Posterior cingulate gyrus (tissue), 11 donors: Measurements from ENCODE around the gene KLF9.

ENCODE experiments used
- DNase-seq, 10 donors: peaks; one replicate each; pipeline versions ENCODE4 v3.0.0 to v3.0.0-alpha.2; 2020 to 2021; ENCODE audit warnings: mixed read lengths in 3 of 10
- intact Hi-C: fragments of 100-400 bp; cut with DNase I; formaldehyde crosslinking; loops from one replicate; pipeline ENCODE4 v1.15.1; 2023

The KLF9 gene

GRCh38 chr9:70413799-70414775 lies at the start of gene KLF9:
Gene KLF9, minus strand, starts transcription at chr9:70414657. Its CDS starts 1,294 bp downstream, at chr9:70413363.
- intact Hi-C loops: loop anchor here (2.0 to 5.0 kb wide), 2 partner anchors 21 to 742 kb away; partner anchors contain the start of gene APBA1
- DNase-seq: peak; percentile 86 to 99 (median 91)

GRCh38 chr9:70463877-70464276 lies 49.4 kb upstream of the KLF9 start:
- intact Hi-C loops: no loop called here
- DNase-seq: no peak

- intact Hi-C loops: no loop called here
- DNase-seq: no peak
Measured at GRCh38 chr9:70462300-70462699, 47.8 kb upstream of the KLF9 start.

GRCh38 chr9:70457235-70457634 lies 42.8 kb upstream of the KLF9 start:
- no peak for DNase-seq
- intact Hi-C loops: no loop called here

GRCh38 chr9:70455993-70456704 lies 41.7 kb upstream of the KLF9 start:
- DNase-seq: no peak
- intact Hi-C loops: no loop called here

GRCh38 chr9:70452365-70452764 lies 37.9 kb upstream of the KLF9 start:
- intact Hi-C loops: no loop called here

GRCh38 chr9:70451765-70452164 lies 37.3 kb upstream of the KLF9 start:
- DNase-seq: no peak
- intact Hi-C loops: no loop called here

More at GRCh38 chr9:70452365-70452764, 37.9 kb upstream of the KLF9 start:
- DNase-seq: no peak

GRCh38 chr9:70450738-70451137 lies 36.3 kb upstream of the KLF9 start:
- no peak for DNase-seq
- intact Hi-C loops: no loop called here

- intact Hi-C loops: no loop called here
- DNase-seq: no peak
Measured at GRCh38 chr9:70449461-70449860, 35.0 kb upstream of the KLF9 start.

- DNase-seq: no peak
- intact Hi-C loops: no loop called here
Measured at GRCh38 chr9:70448919-70449318, 34.5 kb upstream of the KLF9 start.

GRCh38 chr9:70444904-70445303 lies 30.4 kb upstream of the KLF9 start:
- intact Hi-C loops: no loop called here
- DNase-seq: no peak

GRCh38 chr9:70442328-70442848 lies 27.9 kb upstream of the KLF9 start:
- intact Hi-C loops: no loop called here
- DNase-seq: no peak

GRCh38 chr9:70441622-70442021 lies 27.2 kb upstream of the KLF9 start:
- no peak for DNase-seq
- intact Hi-C loops: no loop called here

- no peak for DNase-seq
- intact Hi-C loops: no loop called here
Measured at GRCh38 chr9:70439991-70440706, 25.7 kb upstream of the KLF9 start.

- intact Hi-C loops: no loop called here
Measured at GRCh38 chr9:70438341-70438928, 24.0 kb upstream of the KLF9 start.

GRCh38 chr9:70435948-70436347 lies 21.5 kb upstream of the KLF9 start:
- intact Hi-C loops: no loop called here
- no peak for DNase-seq

More at GRCh38 chr9:70438341-70438928, 24.0 kb upstream of the KLF9 start:
- DNase-seq: no peak

- DNase-seq: no peak
- intact Hi-C loops: no loop called here
Measured at GRCh38 chr9:70429899-70430298, 15.4 kb upstream of the KLF9 start.

- intact Hi-C loops: no loop called here
- DNase-seq: no peak
Measured at GRCh38 chr9:70428781-70429180, 14.3 kb upstream of the KLF9 start.

- intact Hi-C loops: no loop called here
- DNase-seq: no peak
Measured at GRCh38 chr9:70427161-70427945, 12.9 kb upstream of the KLF9 start.
